Body of pancreas (tissue), 4 donors: Measurements from ENCODE around the gene DAB2IP. TPM values are rescaled to one million over a fixed set of nuclear protein-coding genes. Genes with fewer than 3 reads are reported as not detected.

Experiments
- ATAC-seq: fragments of 150-250 bp; one replicate; pipeline ENCODE4 v1.9.1; 2016
- DNase-seq, 4 donors: peaks; one replicate each; pipeline ENCODE4 v3.0.0-alpha.2; 2019
- H3K27ac ChIP-seq, 4 donors: fragments of 200-600 bp; sonication (generic); 1 replicate in 3 of 4; 2 replicates in 1 of 4; pipeline versions ENCODE4 v1.5.1 to v1.6.1; 2016 to 2019; ENCODE audit warnings: mild to moderate bottlenecking in 1 of 4, mixed read lengths in 1 of 4, moderate library complexity in 1 of 4
- H3K27me3 ChIP-seq, 2 donors: fragments of 200-600 bp; sonication (generic); one replicate each; pipeline ENCODE4 v1.6.0; 2016; ENCODE audit warnings: mild to moderate bottlenecking in 1 of 2
- H3K36me3 ChIP-seq, 2 donors: fragments of 200-600 bp; sonication (generic); replicated peaks in 1 of 2; 2 replicates each; pipeline ENCODE4 v1.5.1; 2016; ENCODE audit warnings: low read depth in 2 of 2; ENCODE audit not compliant: insufficient read depth in 1 of 2
- H3K4me1 ChIP-seq: fragments of 200-600 bp; sonication (generic); one replicate; pipeline ENCODE4 v1.6.0; 2016
- H3K4me3 ChIP-seq, 2 donors: fragments of 200-600 bp; sonication (generic); 1 replicate in 1 of 2; 2 replicates in 1 of 2; pipeline ENCODE4 v1.5.1; 2016 to 2019
- H3K9me3 ChIP-seq, 3 donors: fragments of 200-600 bp; sonication (generic); 1 replicate in 2 of 3; 2 replicates in 1 of 3; pipeline ENCODE4 v1.5.1; 2016
- CTCF ChIP-seq, 7 experiments: fragments of 450-650 bp in 4 of 7; fragments of 200-600 bp in 3 of 7; sonication (generic) in 3 of 7; IDR thresholded peaks; one replicate each; pipeline ENCODE4 v1.5.1; 2016 to 2019; ENCODE audit warnings: antibody characterized with exemption in 7 of 7
- POLR2A ChIP-seq, 3 donors: fragments of 450-650 bp; IDR thresholded peaks; one replicate each; pipeline ENCODE4 v1.6.1; 2016; ENCODE audit warnings: antibody characterized with exemption in 3 of 3, mild to moderate bottlenecking in 2 of 3
- WGBS, 2 donors: methylation state at CpG; one replicate each; pipeline ENCODE4 v1.1.5; 2017; 5-methylcytosine and 5-hydroxymethylcytosine counted together
- intact Hi-C: fragments of 100-400 bp; cut with DNase I; formaldehyde crosslinking; loops from one replicate; pipeline ENCODE4 v1.15.1; 2023
- total RNA-seq, 2 donors: library from RNA; depleted of rRNA; stranded (reverse); fragments of >200 nt; gene quantifications; one replicate each; pipeline ENCODE4 v1.1.0, GENCODE V29; 2016

DAB2IP gene
- total RNA-seq, 2 donors from 2014 or later = 25.2 to 34.9 TPM

- no peak overlapping the region for H3K27ac ChIP-seq
- intact Hi-C loops = no loop called here
- WGBS, 2 donors = 89 to 92% methylated on average over 5 of the region's 5 CpGs
These were observed 169.9 kb downstream of the DAB2IP start for GRCh38 chr9:121821326-121821725.

GRCh38 chr9:121822093-121823085, 171.0 kb downstream of the DAB2IP start:
- ATAC-seq (no peak), DNase-seq (no peak)
- Histone ChIP-seq H3K27me3 (no peaks in the 10 kb centered on the region), H3K9me3 (no peaks in the 10 kb centered on the region), H3K36me3 (no peaks in the 10 kb centered on the region), H3K4me3 (no peak overlapping the region), H3K4me1 (no peaks in the 10 kb centered on the region), H3K27ac (no peak overlapping the region)
- intact Hi-C loops = no loop called here
- 83 to 87% methylated on average over 14 to 22 of the region's 34 CpGs for WGBS, 2 donors
- TF ChIP-seq CTCF (IDR thresholded peaks at IDR 0.05) (no peak), POLR2A (IDR thresholded peaks at IDR 0.05) (no peak)

More at GRCh38 chr9:121821326-121821725, 169.9 kb downstream of the DAB2IP start:
- Histone ChIP-seq H3K36me3 (no peaks in the 10 kb centered on the region), H3K4me3 (no peak overlapping the region), H3K9me3 (no peaks in the 10 kb centered on the region), H3K4me1 (no peaks in the 10 kb centered on the region), H3K27me3 (no peaks in the 10 kb centered on the region)
- no peak for ATAC-seq
- DNase-seq = no peak
- TF ChIP-seq CTCF (IDR thresholded peaks at IDR 0.05) (no peak), POLR2A (IDR thresholded peaks at IDR 0.05) (no peak)

GRCh38 chr9:121823451-121824169, 172.2 kb downstream of the DAB2IP start:
- H3K9me3 ChIP-seq = no peaks in the 10 kb centered on the region
- ATAC-seq (no peak), DNase-seq (no peak)
- H3K27me3 ChIP-seq = no peaks in the 10 kb centered on the region
- H3K4me1 ChIP-seq = no peaks in the 10 kb centered on the region
- no peaks in the 10 kb centered on the region for H3K36me3 ChIP-seq
- no peak overlapping the region for H3K4me3 ChIP-seq
- intact Hi-C loops = no loop called here
- 90% methylated on average over 13 of the region's 13 CpGs for WGBS, 2 donors
- no peak overlapping the region for H3K27ac ChIP-seq
- no peak for TF ChIP-seq POLR2A (IDR thresholded peaks at IDR 0.05)
- TF ChIP-seq CTCF (IDR thresholded peaks at IDR 0.05) = no peak

DNA sequence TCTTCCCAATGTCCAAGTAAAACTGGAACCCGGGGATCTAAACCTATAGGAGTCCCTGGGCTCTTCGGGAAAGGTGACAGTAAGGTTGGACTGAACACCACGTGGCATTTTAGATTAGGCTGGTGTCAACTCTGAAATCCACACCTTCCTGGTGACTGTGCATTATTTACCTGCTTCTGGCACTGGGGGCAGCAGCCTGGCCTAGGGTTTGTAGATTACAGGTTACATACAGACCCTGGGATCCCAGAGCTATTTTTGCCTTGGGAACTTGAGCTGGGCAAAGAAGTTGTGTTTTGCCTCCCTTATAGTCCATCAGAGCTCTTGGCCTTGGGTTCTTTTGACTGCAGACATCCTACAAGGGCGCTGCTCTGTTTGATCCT, 173.2 kb downstream of the DAB2IP start:
- H3K36me3 ChIP-seq = no peaks in the 10 kb centered on the region
- no peaks in the 10 kb centered on the region for H3K27me3 ChIP-seq
- intact Hi-C loops = no loop called here
- DNase-seq (no peak), ATAC-seq (no peak)
- no peak overlapping the region for H3K27ac ChIP-seq
- H3K4me3 ChIP-seq = no peak overlapping the region
- TF ChIP-seq POLR2A (IDR thresholded peaks at IDR 0.05) = no peak
- no peak for TF ChIP-seq CTCF (IDR thresholded peaks at IDR 0.05)
- H3K9me3 ChIP-seq = no peaks in the 10 kb centered on the region
- no peaks in the 10 kb centered on the region for H3K4me1 ChIP-seq
- WGBS, 2 donors = 52 to 64% methylated on average over 4 of the region's 4 CpGs
